ENCODE results near the gene CFDP1.
"Not testable (repeated sequence)": the region's sequence is repeated elsewhere in the genome, so short reads cannot be mapped to it uniquely, and the experiment has no call there.

CFDP1 gene

DNA sequence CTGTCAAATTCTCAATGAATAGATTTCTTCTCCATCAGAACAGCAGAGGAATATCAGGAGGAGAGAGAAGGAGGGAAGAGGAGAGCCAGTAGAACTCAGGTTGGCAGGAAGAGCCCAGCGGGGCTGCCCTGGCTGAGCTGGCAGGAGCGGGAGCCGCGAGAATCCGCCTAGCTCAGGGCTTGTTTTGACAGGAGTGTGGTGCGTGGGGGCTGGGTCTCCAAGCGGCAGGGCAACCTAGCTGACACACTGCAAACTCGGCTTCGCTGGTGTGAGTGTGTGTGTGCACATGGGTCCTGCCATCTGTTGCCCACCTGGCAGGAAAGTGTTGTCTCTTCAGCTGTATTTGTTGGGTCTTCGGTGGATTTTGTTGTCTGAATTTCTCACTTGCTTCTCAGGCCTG, 154.0 kb downstream of the CFDP1 start:
- Histone ChIP-seq H3K4me2 (ENCODE audit: low read depth, low read length, poor library complexity, severe bottlenecking) (no peak overlapping the region), H3F3A (ENCODE audit: low read depth) (no peaks in the 10 kb centered on the region), H3K9ac (ENCODE audit: low read depth, low read length, poor library complexity, severe bottlenecking) (no peak overlapping the region)

DNA sequence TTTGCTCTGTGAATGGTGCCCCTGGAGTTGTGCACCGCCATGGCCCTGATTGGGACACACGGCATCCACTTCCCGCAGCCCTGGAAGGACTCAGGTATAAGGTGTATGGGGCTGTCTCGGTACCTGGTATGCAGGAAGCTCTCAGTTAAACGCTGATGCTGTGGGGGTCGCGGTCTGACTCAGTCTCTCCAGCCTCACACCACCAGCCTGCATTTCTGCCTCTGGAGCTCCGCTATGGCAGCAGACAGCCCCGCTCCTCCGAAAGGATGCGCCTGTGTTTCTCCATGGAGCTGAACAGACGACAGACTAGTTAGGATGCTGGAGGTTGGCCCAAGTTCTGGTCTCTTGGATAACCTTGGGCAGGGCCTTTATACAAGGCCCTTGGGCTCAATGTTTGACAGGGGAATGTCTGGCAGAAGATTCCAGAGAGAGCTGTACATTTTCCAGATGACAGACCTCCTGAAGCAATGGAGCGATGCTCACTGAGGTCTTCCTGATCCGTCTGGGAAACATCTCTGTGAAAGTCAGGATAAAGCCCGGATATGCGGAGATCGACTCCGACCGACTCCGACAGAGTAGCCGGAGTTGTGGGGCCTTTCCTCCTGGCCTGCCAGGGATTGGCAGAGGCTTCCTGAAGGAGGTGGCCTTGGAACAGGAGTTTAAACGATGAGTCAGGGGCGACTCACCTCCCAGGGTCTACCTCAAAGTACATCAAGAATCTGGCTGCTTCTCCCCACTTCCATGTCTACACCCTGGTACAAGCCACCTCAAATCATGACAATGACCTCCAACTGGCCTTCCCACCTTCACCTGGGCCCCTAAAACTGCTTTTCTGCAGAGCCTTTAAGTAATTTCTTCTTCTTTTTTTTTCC, 160.0 kb downstream of the CFDP1 start:
- peaks cover 3% of the 10 kb centered on the region for H3K4me1 ChIP-seq (ENCODE audit: insufficient read depth, low read length, poor library complexity, severe bottlenecking)
- H3K79me2 ChIP-seq (ENCODE audit: insufficient read depth, low read length): no peaks in the 10 kb centered on the region
- no peaks in the 10 kb centered on the region for H3K27me3 ChIP-seq (ENCODE audit: insufficient read depth, low read length, poor library complexity, severe bottlenecking)
- H3K4me3 ChIP-seq (ENCODE audit: low read length, poor library complexity, severe bottlenecking): no peak overlapping the region
- H3K4me2 ChIP-seq (ENCODE audit: low read depth, low read length, poor library complexity, severe bottlenecking): no peak overlapping the region
- no peak for TF ChIP-seq EZH2phosphoT487 (IDR thresholded peaks at IDR 0.05; ENCODE audit: borderline replicate concordance)
- TF ChIP-seq, protein P1, sequence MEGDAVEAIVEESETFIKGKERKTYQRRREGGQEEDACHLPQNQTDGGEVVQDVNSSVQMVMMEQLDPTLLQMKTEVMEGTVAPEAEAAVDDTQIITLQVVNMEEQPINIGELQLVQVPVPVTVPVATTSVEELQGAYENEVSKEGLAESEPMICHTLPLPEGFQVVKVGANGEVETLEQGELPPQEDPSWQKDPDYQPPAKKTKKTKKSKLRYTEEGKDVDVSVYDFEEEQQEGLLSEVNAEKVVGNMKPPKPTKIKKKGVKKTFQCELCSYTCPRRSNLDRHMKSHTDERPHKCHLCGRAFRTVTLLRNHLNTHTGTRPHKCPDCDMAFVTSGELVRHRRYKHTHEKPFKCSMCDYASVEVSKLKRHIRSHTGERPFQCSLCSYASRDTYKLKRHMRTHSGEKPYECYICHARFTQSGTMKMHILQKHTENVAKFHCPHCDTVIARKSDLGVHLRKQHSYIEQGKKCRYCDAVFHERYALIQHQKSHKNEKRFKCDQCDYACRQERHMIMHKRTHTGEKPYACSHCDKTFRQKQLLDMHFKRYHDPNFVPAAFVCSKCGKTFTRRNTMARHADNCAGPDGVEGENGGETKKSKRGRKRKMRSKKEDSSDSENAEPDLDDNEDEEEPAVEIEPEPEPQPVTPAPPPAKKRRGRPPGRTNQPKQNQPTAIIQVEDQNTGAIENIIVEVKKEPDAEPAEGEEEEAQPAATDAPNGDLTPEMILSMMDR (conservative IDR thresholded peaks at IDR 0.05; ENCODE audit: low read length): no peak
- no peaks in the 10 kb centered on the region for H3K9me2 ChIP-seq (replicated peaks; ENCODE audit: low read depth, low read length)
- no peaks in the 10 kb centered on the region for H4K20me1 ChIP-seq (ENCODE audit: insufficient read depth, low read length, poor library complexity, severe bottlenecking)
- no peaks in the 10 kb centered on the region for H3K36me3 ChIP-seq (ENCODE audit: insufficient read depth, low read length)
- no peaks in the 10 kb centered on the region for H3F3A ChIP-seq (ENCODE audit: low read depth)
- no peaks in the 10 kb centered on the region for H3K9me3 ChIP-seq (ENCODE audit: insufficient read depth, low read depth, low read length)
- H2AFZ ChIP-seq (ENCODE audit: low read length): no peak overlapping the region
- no peak overlapping the region for H3K9ac ChIP-seq (ENCODE audit: low read depth, low read length, poor library complexity, severe bottlenecking)

More for the DNA sequence above, 154.0 kb downstream of the CFDP1 start:
- no peaks in the 10 kb centered on the region for H4K20me1 ChIP-seq (ENCODE audit: insufficient read depth, low read length, poor library complexity, severe bottlenecking)
- H3K9me2 ChIP-seq (replicated peaks; ENCODE audit: low read depth, low read length): no peaks in the 10 kb centered on the region
- H3K9me3 ChIP-seq (ENCODE audit: insufficient read depth, low read depth, low read length): no peaks in the 10 kb centered on the region
- no peak overlapping the region for H3K4me3 ChIP-seq (ENCODE audit: low read length, poor library complexity, severe bottlenecking)
- no peaks in the 10 kb centered on the region for H3K79me2 ChIP-seq (ENCODE audit: insufficient read depth, low read length)
- no peak overlapping the region for H2AFZ ChIP-seq (ENCODE audit: low read length)
- peaks cover 35% of the 10 kb centered on the region for H3K27me3 ChIP-seq (ENCODE audit: insufficient read depth, low read length, poor library complexity, severe bottlenecking)
- H3K4me1 ChIP-seq (ENCODE audit: insufficient read depth, low read length, poor library complexity, severe bottlenecking): peaks cover 3% of the 10 kb centered on the region
- TF ChIP-seq, protein P1 (conservative IDR thresholded peaks at IDR 0.05; ENCODE audit: low read length): no peak
- TF ChIP-seq EZH2phosphoT487 (IDR thresholded peaks at IDR 0.05; ENCODE audit: borderline replicate concordance): no peak
- no peaks in the 10 kb centered on the region for H3K36me3 ChIP-seq (ENCODE audit: insufficient read depth, low read length)

DNA sequence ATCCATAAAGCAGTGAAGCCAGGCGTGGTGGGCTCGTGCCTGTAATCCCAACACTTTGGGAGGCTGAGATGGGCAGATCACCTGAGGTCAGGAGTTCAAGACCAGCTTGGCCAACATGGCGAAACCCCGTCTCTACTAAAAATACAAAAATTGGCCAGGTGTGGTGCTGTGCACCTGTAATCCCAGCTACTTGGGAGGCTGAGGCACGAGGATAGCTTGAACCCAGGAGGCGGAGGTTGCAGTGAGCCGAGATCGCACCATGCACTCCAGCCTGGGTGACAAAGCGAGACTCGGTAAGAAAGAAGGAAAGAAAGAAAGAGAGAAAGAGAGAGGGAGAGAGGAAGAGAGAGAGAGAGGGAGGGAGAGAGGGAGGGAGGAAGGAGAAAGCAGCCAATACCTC, 160.7 kb downstream of the CFDP1 start:
- H4K20me1 ChIP-seq (ENCODE audit: insufficient read depth, low read length, poor library complexity, severe bottlenecking); H3K4me3 ChIP-seq (ENCODE audit: low read length, poor library complexity, severe bottlenecking); H3K36me3 ChIP-seq (ENCODE audit: insufficient read depth, low read length); H3K27me3 ChIP-seq (ENCODE audit: insufficient read depth, low read length, poor library complexity, severe bottlenecking); H3K9me2 ChIP-seq (replicated peaks; ENCODE audit: low read depth, low read length); H3K4me2 ChIP-seq (ENCODE audit: low read depth, low read length, poor library complexity, severe bottlenecking); H3F3A ChIP-seq (ENCODE audit: low read depth); H3K9ac ChIP-seq (ENCODE audit: low read depth, low read length, poor library complexity, severe bottlenecking); H3K79me2 ChIP-seq (ENCODE audit: insufficient read depth, low read length); H2AFZ ChIP-seq (ENCODE audit: low read length); H3K4me1 ChIP-seq (ENCODE audit: insufficient read depth, low read length, poor library complexity, severe bottlenecking); H3K9me3 ChIP-seq (ENCODE audit: insufficient read depth, low read depth, low read length): not testable (repeated sequence)

DNA sequence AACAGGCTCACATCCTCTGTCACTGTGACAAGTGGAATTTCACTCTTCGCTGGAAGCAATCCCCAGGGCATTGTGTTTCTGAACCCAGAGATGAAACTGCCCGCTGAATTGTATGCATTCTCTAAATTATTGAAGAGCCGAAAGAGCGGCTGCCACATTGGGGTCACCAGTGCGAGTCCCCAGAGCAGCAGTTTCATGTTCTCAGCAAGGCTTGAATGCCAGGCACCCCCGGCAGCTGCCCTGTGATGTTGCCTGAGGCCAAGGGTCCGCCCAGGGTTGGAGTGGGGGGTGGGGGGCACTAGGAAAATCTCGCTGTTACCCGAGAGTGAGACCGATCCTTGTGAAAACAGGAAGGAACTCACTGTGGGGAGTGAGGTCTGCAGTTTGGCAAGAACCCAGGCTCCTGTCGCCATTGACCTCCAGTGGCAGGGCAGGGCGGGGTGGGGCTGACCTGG, 161.2 kb downstream of the CFDP1 start:
- H3K4me2 ChIP-seq (ENCODE audit: low read depth, low read length, poor library complexity, severe bottlenecking): no peak overlapping the region
- H3K9me2 ChIP-seq (replicated peaks; ENCODE audit: low read depth, low read length): no peaks in the 10 kb centered on the region
- H3K4me3 ChIP-seq (ENCODE audit: low read length, poor library complexity, severe bottlenecking): no peak overlapping the region
- no peaks in the 10 kb centered on the region for H3K36me3 ChIP-seq (ENCODE audit: insufficient read depth, low read length)
- H2AFZ ChIP-seq (ENCODE audit: low read length): no peak overlapping the region
- H3K79me2 ChIP-seq (ENCODE audit: insufficient read depth, low read length): no peaks in the 10 kb centered on the region
- H3K9me3 ChIP-seq (ENCODE audit: insufficient read depth, low read depth, low read length): no peaks in the 10 kb centered on the region
- no peaks in the 10 kb centered on the region for H3F3A ChIP-seq (ENCODE audit: low read depth)
- H3K27me3 ChIP-seq (ENCODE audit: insufficient read depth, low read length, poor library complexity, severe bottlenecking): no peaks in the 10 kb centered on the region
- H3K9ac ChIP-seq (ENCODE audit: low read depth, low read length, poor library complexity, severe bottlenecking): no peak overlapping the region
- TF ChIP-seq, protein P1 (conservative IDR thresholded peaks at IDR 0.05; ENCODE audit: low read length): no peak
- TF ChIP-seq EZH2phosphoT487 (IDR thresholded peaks at IDR 0.05; ENCODE audit: borderline replicate concordance): no peak
- H3K4me1 ChIP-seq (ENCODE audit: insufficient read depth, low read length, poor library complexity, severe bottlenecking): peaks cover 3% of the 10 kb centered on the region
- H4K20me1 ChIP-seq (ENCODE audit: insufficient read depth, low read length, poor library complexity, severe bottlenecking): no peaks in the 10 kb centered on the region

All from Loucy (cell line).